CD4-positive, alpha-beta T cell treated with Interferon gamma for 1 hour (primary cell): ENCODE results near the gene HEATR5A.
"Not testable (repeated sequence)": the region's sequence is repeated elsewhere in the genome, so short reads cannot be mapped to it uniquely, and the experiment has no call there.

Experiments
- DNase-seq: peaks from one replicate; pipeline ENCODE4 v3.0.0-alpha.2; 2020

Gene HEATR5A

DNA sequence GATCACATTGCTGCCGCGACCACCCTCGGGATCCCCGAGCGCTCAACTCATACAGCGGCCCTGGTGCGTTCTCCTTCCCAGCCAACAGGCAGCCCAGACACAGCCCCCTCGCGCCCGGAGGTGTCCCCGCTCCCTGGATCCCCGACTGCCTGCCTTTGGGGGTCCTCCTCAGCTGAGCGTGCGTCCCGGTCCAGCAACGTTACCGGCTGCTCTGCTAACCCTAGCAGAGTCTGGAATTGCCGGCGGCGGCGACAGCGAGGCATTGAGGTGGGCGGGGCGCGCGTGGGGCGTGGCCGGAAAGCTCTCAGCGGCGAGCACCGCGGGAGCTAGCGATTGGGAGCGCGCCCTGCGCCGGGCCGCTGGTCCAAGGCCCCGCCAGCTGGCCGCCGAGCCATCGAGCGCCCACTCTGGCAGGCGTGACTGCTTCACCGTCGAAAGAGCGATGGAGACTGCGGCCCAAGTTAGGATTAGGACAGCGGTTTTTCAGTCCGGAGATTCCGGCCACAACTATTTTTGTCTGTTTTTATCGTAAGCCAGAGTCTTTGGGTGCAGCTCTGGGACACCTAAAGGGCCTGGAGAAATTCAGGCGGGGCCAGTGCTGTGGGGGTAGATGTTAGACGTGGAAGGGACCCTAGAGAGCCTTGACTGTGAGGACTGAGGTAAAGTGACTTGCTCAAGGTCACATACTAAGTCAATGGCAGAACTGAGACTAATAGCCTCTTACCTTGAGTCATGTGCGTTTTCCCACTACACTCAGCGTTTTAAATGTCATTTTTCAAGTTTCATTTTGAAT lies at the start of gene HEATR5A:
TSS of gene HEATR5A (minus strand) at position 232 of the 793 bp plus-strand sequence. CDS start 17,575 bp downstream, outside the sequence.
- DNase-seq: peak; percentile 91

DNA sequence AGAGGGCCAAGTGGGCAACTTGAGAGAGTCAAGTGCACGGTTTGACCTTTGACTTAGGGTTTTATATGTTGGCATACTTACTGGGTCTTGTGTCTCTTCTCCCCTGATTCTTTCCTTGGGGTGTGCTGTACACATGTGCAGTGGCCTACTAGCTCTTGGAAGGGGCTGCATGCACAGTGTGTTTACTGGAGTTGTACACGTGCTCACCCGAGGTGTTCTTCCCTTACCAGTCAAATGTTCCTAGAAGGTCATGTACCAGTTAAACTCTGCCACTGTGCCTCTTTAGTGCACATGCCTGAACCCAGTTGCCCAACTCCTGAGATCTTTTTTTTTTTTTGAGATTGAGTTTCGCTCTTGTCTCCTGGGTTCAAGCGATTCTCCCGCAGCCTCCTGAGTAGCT lies 46.2 kb upstream of the HEATR5A start:
- DNase-seq: no peak

GRCh38 chr14:31465111-31465510 lies 44.8 kb upstream of the HEATR5A start:
- no peak for DNase-seq

DNA sequence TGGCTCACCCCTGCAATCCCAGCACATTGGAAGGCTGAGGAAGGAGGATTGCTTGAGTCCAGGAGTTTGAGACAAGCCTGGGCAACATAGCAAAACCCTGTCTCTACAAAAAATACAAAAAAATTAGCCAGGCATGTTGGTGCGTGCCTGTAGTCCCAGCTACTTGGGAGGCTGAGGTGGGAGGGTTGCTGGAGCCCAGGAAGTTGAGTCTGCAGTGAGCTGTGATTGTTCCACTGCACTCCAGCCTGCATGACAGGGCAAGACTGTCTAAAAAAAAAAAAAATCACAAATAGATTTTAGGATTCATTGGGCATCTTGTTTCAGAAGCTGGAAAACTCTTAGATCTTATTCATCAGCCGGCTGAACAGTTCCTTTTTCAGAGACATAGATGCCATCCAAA lies 42.1 kb upstream of the HEATR5A start:
- not testable (repeated sequence) for DNase-seq

GRCh38 chr14:31461545-31461944 lies 41.2 kb upstream of the HEATR5A start:
- no peak for DNase-seq

- no peak for DNase-seq
Measured at GRCh38 chr14:31457665-31458659, 37.6 kb upstream of the HEATR5A start.

DNA sequence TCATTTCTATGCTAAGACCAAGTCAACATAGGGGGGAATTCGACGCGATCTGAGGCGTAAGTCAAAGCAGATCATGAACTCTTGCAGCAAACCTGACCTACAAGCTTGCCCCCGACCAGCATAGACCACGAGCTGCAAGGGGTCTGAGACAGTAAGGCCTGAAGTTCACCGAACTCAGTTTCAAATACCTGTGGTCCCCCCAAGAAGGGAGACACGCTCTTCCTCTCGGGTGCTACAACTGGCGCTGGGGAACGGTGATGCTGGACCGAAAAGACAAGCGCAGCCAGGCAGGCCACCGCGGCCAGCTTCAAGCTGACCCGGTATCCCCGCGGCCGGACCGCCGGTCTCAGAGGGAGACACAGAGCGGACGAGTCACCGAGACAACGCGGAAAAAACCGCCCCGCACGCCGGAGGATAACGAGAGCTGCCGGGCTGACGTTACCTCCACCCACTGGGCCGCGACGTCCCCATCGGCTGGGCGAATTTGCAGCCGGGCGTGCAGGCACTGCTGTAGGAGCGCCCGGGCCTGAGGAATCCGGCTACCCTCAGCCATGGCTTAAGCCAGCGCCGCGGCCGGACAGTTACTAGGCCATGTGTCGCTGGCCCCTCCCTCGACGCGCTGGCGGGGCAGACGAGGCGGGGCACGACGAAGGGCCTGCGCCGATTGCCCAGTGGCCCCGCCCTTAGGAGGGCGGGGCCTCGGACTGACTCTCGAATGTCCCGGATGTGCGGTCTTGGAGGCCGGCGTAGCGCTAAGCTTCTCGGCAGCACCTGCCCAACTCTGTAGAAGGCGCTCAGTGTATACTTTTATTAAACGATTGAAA lies 36.7 kb upstream of the HEATR5A start, which contains the start of gene DTD2:
TSS of gene DTD2 (minus strand) at position 666 of the 824 bp plus-strand sequence. CDS start at position 553, 113 bp downstream.
- DNase-seq: peak; percentile 90

DNA sequence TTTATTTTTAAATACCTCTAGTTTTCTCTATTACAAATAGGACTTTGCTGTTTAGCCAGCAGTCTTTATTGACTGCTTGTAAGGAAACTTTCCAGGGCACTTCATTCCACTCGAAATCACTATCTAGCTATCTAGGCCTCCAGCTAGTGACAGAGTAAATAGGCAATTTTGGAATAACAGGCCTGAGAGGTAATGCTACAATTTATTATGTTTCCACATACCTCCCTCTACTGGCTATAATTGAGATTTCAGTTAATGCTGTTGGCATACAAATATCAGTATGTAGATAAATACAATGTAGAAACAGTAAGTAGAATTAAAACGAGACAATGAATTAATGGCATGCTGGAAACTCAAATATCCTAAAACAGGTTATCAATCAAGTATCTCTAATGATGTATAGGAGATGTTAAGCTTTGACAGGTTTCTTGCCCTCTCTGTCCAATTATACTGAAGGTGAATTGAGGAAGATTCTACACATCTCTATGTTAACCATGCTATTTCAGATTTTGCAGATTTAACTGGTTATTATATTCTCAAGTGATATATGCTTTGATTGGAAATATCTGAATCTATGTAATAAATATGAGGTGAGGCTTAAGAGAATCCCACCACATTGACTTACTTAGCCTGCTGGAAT lies 29.7 kb upstream of the HEATR5A start:
- DNase-seq: no peak

- no peak for DNase-seq
Measured at GRCh38 chr14:31449136-31449535, 28.8 kb upstream of the HEATR5A start.

- no peak for DNase-seq
Measured at GRCh38 chr14:31445703-31446102, 25.4 kb upstream of the HEATR5A start.

- DNase-seq: no peak
Measured at GRCh38 chr14:31442284-31442683, 21.9 kb upstream of the HEATR5A start.

DNA sequence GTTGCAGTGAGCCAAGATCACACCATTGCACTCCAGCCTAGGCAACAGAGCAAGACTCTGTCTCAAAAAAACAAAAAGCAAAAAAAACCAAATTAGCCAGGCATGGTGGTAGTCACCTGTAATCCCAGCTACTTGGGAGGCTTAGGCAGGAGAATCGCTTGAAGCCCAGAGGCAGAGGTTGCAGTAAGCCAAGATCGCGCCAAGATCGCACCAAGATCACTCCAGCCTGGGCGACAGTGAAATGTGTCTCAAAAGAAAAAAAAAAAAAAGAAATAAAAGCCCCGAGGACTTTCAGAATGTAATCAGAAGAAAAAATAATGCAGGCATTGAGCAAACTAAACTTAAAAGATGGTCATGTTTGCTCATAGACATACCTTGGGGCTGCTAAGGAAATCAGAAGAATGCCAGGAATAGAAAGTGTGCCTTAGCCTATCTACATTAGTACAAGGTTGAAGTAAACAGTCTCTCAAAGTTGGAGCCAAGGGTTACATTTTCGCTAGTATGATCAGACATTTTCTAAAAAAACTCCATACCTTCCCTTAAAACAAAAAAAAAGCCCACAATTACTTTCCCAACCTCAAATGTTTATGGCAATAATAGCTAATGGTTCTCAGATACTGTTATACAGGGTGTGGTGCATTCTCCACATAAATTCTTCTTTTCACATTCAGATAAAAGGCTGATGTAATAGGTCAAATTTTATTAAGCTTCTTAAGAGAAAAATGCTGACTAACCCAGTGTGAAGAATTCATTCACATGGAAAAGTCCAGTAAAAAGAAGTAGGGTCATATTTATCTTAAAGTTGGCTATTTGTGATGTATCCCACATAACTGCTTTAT lies 21.1 kb upstream of the HEATR5A start:
- no peak for DNase-seq

GRCh38 chr14:31440280-31440679 lies 19.9 kb upstream of the HEATR5A start:
- DNase-seq: no peak

DNA sequence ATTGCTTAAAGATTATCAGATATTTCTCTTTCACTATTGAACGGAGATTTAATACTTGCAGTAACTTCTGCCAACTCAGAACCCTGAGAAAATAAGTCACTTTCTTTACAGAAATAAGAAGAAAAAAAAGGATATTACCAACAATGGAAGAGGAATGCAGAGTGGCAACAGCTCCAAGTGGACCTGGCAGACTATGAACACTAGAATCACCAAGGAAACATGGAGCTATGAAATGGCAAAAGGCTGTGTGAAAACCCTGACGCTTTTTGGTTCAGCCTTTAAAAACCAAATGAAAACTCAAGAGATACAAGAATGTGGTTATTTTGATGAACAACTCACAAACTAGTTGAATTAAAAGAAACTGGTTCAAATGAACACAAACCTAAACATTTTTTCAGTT lies 19.2 kb upstream of the HEATR5A start:
- no peak for DNase-seq

GRCh38 chr14:31437045-31437691 lies 16.8 kb upstream of the HEATR5A start:
- DNase-seq: not testable (repeated sequence)

- DNase-seq: no peak
Measured at GRCh38 chr14:31435276-31435675, 14.9 kb upstream of the HEATR5A start.

DNA sequence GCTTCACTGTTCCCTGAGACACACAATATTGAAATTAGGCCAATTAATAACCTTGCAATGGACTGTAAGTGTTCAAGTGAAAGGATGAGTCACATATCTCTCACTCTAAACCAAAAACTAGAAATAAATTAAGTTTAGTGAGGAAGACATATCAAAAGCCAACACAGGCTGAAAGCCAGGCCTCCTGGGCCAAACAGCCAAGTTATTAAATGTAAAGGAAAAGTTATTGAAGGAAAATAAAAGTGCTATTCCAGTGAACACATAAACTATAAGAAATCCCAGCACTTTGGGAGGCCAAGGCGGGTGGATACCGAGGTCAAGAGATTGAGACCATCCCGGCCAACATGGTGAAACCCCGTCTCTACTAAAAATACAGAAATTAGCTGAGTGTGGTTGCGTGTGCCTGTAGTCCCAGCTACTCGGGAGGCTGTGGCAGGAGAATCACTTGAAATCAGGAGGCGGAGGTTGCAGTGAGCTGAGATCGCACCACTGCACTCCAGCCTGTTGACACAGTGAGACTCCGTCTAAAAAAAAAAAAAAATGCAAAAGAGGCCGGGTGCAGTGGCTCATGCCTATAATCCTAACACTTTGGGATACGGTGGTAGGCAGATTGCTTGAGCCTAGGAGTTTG lies 10.4 kb upstream of the HEATR5A start:
- no peak for DNase-seq

- DNase-seq: no peak
Measured at GRCh38 chr14:31429791-31430190, 9.4 kb upstream of the HEATR5A start.

DNA sequence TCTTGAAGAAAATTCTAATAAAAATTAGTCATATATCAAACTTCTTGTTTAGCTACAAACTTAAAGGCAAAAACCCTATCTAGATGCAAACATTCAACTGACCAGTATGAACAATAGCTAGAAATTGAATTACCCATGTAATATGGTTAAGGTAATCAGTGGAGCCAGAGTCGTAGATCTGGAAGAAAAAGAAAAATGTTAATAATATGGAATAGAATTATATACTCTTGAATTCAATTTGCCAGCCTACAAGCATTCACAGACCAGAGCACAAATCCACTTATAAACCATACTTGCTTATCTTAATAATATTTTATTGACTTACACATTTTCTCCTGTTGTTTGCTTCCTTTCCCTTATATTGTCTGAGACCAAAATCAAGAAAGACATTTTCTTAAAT lies 7.7 kb upstream of the HEATR5A start:
- no peak for DNase-seq

GRCh38 chr14:31426663-31427062 lies 6.3 kb upstream of the HEATR5A start:
- no peak for DNase-seq
